B cell (primary cell): ENCODE data around the gene S100A3.
"Not testable (repeated sequence)": the region's sequence is repeated elsewhere in the genome, so short reads cannot be mapped to it uniquely, and the experiment has no call there.

Experiments
- EZH2 ChIP-seq: IDR thresholded peaks from 2 replicates; pipeline ENCODE4 v1.6.1; 2012; ENCODE audit warnings: borderline replicate concordance, low read depth, mild to moderate bottlenecking, moderate library complexity, low read length; ENCODE audit not compliant: insufficient read depth, poor library complexity, severe bottlenecking
- TF ChIP-seq, protein P1 (sequence below): fragments of 200-600 bp; IDR thresholded peaks from one replicate; pipeline ENCODE4 v1.8.0; 2022; ENCODE audit warnings: antibody characterized with exemption, mild to moderate bottlenecking

DNA sequence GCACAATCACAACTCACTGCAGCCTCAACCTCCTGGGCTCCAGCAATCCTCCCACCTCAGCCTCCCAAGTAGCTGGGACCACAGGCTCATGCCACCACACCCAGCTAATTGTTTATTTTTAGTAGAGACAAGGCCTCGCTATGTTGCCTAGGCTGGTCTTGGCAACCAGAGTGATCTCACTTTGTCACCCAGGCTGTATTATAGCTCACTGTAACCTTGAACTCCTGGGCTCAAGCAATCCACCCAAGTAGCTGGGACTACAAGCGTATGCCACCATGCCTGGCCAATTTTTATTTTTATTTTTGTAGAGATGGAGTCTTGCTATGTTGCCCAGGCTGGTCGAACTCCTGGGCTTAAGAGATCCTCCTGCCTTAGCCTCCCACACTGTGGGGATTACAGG, 13.0 kb upstream of the S100A3 start:
- TF ChIP-seq EZH2 = not testable (repeated sequence)
- TF ChIP-seq, protein P1, sequence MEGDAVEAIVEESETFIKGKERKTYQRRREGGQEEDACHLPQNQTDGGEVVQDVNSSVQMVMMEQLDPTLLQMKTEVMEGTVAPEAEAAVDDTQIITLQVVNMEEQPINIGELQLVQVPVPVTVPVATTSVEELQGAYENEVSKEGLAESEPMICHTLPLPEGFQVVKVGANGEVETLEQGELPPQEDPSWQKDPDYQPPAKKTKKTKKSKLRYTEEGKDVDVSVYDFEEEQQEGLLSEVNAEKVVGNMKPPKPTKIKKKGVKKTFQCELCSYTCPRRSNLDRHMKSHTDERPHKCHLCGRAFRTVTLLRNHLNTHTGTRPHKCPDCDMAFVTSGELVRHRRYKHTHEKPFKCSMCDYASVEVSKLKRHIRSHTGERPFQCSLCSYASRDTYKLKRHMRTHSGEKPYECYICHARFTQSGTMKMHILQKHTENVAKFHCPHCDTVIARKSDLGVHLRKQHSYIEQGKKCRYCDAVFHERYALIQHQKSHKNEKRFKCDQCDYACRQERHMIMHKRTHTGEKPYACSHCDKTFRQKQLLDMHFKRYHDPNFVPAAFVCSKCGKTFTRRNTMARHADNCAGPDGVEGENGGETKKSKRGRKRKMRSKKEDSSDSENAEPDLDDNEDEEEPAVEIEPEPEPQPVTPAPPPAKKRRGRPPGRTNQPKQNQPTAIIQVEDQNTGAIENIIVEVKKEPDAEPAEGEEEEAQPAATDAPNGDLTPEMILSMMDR = not testable (repeated sequence)
